GM18517 (cell line): ENCODE data around the gene CELSR3.

Experiments
- ATAC-seq: cut with Tn5 transposase; IDR thresholded peaks from one replicate; pipeline ENCODE4 v1.9.1; 2021; ENCODE audit warnings: mild to moderate bottlenecking, moderate library complexity; ENCODE audit not compliant: unreplicated experiment

The CELSR3 gene

GRCh38 chr3:48636149-48636655 lies 26.5 kb downstream of the CELSR3 start:
- ATAC-seq = no peak

DNA sequence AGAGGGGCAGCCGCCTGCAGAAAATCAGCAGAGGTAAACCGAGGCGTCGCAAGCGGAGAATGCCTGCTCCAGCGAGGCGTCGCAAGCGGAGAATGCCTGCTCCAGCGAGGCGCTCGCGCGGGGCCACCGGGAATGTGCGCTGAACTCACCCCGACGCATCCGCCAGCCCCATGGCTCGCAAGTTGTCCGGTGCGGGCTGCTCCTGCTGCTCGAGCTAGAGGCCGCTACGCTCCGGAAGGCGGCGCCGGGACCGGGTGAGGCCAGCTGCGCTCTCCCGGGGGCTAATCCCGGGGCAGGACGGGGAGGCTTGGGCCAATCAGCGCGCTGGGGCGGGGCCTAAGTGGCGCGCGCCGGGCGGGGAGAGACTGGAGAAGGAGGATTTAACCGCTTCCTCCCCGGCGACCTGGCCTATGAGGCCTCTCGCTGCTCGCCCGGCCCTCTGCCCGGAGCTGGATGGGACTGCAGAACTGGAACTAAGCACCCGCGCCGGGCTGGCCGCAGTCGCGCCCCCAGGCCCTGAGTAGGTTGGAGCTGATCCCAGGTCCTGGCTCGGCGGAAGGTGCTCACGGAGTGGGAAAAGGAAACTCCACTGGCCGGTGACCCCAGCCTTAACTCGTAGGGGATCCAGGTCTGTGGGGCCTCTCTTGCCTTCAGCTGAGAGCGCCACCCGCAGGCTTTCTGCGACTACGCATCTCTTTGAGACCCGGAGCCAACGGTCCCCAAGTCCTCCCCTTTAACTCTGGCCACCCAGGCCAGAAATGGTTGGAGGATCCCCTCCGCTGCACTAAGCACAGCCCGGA lies 27.3 kb downstream of the CELSR3 start, which contains the start of gene SLC26A6:
TSS of gene SLC26A6 (minus strand) at position 240 of the 800 bp plus-strand sequence. CDS start at position 172, 68 bp downstream.
- peak; percentile 84 for ATAC-seq

DNA sequence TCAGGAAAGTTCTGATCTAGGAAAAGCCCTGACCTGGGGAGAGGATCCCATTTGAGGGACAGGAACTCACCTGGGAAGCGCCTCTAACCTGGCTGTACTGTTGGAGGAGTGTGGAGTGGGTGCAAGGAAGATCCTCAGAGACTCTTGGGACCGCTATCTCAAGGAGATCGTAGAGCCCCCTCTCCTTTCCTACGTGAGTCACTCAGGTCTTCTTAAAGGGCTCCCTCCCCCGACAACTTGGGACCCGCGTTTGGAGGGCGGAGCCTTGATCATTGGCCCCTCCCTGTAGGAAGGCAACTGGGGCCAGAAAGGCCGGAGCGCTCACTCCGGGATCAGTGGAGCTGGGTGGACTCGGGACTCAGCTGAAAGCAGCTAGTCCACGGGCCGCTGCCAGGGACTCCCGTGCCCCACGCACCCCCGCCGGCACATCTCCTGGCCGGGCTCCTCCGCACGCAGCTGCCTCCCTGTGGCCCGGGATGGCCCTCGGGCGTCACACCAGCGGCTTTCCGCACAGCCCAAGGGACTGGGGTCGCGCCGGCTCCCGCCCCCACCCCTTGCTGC lies 27.9 kb downstream of the CELSR3 start:
- ATAC-seq = peak; percentile 22

DNA sequence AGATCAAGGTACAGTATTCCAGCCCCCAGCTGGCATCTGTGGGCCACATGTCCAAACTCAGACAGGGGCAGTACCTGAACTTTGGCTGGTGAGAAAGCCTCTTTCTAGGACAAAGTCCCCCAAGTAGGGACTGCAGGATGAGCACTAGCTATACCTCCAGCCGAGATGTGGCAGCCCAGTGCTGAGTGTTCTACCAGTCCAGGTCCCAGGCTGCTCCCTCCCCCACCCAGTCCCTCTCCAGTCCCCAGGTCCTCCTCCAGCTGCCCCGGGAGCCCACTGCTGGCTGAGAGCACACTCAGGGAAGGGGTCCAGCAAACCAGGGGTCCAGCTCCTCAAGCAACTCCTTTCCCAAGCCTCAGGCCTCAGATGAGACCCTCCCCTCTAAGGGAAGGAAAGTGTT lies 28.9 kb downstream of the CELSR3 start:
- no peak for ATAC-seq

DNA sequence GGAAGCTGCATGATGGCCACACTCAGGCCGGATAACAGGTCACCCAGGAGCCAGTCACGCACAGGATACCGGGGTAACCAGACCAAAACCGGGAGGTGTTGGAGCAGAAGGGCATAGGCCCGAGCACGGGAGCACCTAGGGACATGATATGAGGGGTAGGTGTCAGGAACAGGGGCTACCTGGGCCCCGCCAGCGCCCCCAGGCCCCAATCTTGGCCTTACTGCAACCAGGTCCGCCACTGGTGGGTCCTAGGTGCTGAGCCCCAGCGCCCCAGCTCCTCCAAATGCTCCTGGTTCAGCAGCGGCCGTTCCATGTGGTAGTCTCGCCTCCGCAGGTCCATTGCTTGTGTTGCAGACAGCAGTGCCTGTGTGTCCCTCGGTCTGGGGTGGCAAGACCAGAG lies 29.4 kb downstream of the CELSR3 start:
- no peak for ATAC-seq

GRCh38 chr3:48631516-48632448 lies 30.9 kb downstream of the CELSR3 start:
- ATAC-seq = no peak

GRCh38 chr3:48630833-48631232 lies 31.9 kb downstream of the CELSR3 start:
- ATAC-seq = no peak

GRCh38 chr3:48630407-48630806 lies 32.3 kb downstream of the CELSR3 start:
- no peak for ATAC-seq

DNA sequence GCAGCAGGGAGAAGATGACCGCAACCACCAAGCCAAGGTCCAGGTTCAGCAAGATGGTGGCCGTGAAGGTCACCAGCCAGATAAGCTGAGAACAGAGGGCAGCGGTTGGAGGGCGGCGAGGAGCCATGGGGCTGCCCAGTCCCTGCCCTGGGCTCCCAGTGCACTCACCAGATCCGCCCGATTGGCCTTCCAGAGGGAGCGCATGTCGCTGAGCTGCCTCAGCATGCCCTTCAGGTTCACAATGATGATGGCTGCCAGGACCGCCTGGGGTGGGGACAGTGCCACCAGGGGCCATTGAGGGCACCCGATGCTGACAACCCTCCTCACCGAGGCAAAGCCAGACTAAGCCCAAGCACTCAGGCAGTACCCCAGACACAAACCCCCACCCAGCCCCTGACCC lies 32.8 kb downstream of the CELSR3 start:
- no peak for ATAC-seq

GRCh38 chr3:48628277-48629017 lies 34.2 kb downstream of the CELSR3 start:
- ATAC-seq = no peak

GRCh38 chr3:48625600-48625999 lies 37.1 kb downstream of the CELSR3 start:
- no peak for ATAC-seq

DNA sequence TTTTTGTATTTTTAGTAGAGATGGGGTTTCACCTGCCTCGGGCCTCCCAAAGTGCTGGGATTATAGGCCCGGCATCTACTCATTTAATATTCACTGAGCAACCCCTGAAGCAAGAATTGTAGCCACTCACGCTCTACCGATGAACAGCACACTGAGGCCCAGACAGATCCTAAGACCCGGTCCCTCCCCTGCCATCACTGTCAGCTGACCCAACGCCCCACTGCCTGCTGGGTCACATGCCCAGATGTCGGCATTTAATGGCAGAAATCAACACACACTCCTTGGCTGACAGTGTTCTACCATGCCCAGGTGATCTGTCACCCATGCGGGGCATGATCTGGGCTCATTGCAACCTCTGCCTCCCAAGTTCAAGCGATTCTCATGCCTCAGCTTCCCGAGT lies 37.9 kb downstream of the CELSR3 start:
- no peak for ATAC-seq

DNA sequence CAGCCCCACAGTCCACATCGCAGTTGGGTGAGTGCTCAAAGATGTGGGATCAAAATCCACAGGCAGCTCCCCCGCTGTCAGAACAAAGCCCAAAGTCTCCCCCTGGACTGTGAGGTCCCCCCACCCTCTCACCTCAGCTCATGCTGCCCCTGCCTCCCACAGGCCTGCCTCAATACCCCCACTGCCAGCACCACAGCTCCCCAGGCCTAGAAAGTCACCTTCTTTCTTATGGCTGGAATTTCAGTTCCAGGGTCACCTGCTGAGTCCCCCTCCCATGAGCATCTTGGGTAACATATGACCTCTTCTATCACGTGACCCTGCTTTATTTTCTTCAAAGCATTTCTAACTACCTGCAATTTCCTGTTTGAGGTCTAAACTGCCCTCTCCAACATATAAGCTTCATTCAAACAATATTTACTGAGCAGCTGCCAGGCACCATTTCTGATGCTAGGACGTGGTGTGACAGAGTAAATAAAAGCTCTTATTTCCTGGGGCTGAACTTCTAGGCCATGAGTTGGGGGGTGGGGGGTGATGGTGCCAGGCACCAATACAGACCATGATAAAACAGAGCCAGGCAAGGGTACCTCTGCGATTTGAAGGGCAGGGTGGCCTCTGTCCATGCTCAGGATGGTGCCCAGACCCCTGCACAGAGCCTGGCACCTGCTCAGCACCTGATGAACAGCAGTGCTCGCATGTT lies 38.7 kb downstream of the CELSR3 start:
- no peak for ATAC-seq

- no peak for ATAC-seq
These were observed 41.2 kb downstream of the CELSR3 start, which contains the start of gene TMEM89 for GRCh38 chr3:48621461-48621869. TMEM89 (minus strand) TSS chr3:48621769; CDS start chr3:48621756, 13 bp downstream.

- no peak for ATAC-seq
These were observed 42.9 kb downstream of the CELSR3 start for GRCh38 chr3:48619541-48620524.

DNA sequence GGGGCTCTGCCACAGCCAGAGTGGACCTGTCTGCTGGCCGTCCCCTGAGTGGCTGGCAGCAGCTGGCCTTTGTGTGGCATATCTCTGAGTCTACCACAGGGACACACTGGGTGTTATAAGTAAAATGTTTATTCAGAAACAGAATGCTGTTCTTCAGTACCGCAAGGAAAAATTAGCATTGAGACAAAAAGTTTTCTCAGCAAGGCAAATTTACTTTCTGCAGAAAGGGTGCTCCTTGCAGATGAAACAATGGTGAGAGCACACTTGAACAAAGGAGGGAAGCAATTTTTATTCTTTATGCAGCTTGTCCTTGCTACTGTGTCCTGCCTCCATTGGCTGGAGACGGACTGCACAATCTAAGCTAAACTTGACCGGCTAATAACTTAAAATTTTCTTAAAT lies 45.1 kb downstream of the CELSR3 start:
- no peak for ATAC-seq

DNA sequence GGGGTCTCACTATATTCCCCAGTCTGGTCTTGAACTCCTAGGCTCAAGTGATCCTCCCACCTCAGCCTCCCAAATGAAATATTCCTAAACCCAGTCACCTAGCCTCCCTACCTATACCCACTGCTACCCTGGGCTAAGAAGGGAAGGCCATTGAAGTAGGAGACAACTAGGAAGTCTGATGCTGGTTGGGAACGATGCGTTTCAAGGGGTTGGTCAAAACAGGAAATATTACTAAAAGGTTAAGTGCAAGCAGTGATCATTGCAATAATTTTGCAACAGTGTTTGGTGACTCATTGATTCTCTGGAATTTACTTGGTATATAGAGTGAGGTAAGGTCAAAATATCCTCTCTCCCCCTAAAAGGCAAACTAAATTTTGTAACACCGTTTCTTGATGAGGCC lies 48.6 kb downstream of the CELSR3 start:
- no peak for ATAC-seq

- ATAC-seq = no peak
These were observed 50.4 kb downstream of the CELSR3 start for GRCh38 chr3:48612309-48612708.
